HG02571 (cell line): ENCODE data around the gene MAGT1.
"Not testable (repeated sequence)": the region's sequence is repeated elsewhere in the genome, so short reads cannot be mapped to it uniquely, and the experiment has no call there.

Experiments
- ATAC-seq: cut with Tn5 transposase; IDR thresholded peaks from one replicate; pipeline ENCODE4 v1.9.1; 2021; ENCODE audit warnings: mild to moderate bottlenecking, moderate library complexity; ENCODE audit not compliant: unreplicated experiment

The MAGT1 gene

GRCh38 chrX:77894921-77895886 is at the start of gene MAGT1:
Gene MAGT1 (minus strand): TSS chrX:77895435. CDS start chrX:77895410, 25 bp downstream.
- peak; percentile 95 for ATAC-seq

GRCh38 chrX:77945031-77945430 is 49.8 kb upstream of the MAGT1 start:
- not testable (repeated sequence) for ATAC-seq

DNA sequence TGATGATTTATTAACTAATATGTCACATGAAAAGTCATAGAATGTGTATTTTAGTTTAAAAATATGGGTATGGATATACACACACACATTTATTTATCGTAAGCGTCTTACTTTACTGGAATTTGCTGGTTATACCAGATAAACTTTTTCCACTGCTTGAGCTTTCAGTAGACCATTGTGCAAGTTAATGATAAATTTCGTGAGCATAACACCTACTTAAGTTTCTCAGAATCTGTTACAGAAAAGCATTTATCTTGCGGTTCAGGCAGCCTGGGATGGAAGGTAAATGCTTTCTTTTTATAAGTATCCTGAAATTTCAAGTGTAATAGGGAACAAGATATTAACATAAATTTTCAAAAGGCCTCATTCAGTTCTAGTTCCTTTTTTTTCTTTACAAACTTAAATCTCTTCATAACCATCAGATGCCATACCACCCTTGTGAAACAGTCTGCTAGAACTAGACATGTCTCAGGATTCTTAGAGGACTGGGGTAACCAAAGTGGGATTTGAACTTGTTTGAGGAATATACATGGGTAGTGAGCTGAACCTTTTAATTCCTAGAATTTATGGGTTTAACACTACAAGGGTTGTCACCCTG is 42.9 kb upstream of the MAGT1 start:
- ATAC-seq = no peak

- ATAC-seq = no peak
These were observed 42.1 kb upstream of the MAGT1 start for GRCh38 chrX:77937291-77937690.

- ATAC-seq = no peak
These were observed 41.1 kb upstream of the MAGT1 start for GRCh38 chrX:77936299-77936698.

DNA sequence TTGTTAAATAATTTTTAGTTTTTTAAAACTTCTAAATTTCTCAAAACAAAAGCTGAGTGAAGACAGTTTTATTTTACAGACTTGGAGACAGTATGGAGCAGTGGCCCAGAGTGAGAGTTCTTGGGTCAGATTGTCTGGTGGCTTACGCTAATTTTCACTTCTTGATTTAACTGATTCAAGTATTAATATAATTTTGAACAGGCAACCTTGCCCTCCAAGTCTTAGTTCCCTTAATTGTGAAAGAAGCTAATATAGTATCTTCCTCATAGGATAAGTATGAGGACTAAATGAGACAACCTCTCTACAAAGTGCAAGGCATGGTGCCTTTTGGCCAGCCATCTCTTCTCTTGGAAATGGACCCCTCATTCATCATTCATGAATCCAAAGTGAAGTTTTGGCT is 40.7 kb upstream of the MAGT1 start:
- ATAC-seq = no peak

- ATAC-seq = no peak
These were observed 35.3 kb upstream of the MAGT1 start for GRCh38 chrX:77930581-77930980.

GRCh38 chrX:77925764-77926163 is 30.5 kb upstream of the MAGT1 start:
- ATAC-seq = no peak

DNA sequence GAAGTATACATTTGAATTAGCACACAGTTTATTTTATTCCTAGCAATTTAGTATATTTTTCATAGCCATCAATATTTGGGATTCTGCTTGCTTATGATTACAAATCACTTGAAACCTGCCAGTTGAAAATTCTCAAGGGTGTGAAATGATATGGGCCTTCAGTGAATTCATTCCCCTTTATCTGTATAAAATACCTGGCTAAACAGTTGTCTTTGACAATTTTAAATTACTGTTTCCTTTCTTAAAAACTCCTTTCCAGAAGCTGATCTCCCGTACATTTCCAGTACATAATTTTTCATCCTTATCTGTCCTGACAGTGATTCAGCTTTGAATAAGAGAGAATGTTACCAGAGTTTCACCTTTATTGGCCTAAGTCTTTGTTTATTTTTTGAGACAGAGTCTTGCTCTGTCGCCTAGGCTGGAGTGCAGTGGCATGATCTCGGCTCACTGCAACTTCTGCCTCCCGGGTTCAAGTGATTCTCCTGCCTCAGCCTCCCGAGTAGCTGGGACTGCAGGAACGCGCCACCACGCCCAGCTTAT is 29.2 kb upstream of the MAGT1 start:
- ATAC-seq = no peak

GRCh38 chrX:77922787-77923186 is 27.6 kb upstream of the MAGT1 start:
- ATAC-seq = no peak

GRCh38 chrX:77919370-77919769 is 24.1 kb upstream of the MAGT1 start:
- ATAC-seq = not testable (repeated sequence)

DNA sequence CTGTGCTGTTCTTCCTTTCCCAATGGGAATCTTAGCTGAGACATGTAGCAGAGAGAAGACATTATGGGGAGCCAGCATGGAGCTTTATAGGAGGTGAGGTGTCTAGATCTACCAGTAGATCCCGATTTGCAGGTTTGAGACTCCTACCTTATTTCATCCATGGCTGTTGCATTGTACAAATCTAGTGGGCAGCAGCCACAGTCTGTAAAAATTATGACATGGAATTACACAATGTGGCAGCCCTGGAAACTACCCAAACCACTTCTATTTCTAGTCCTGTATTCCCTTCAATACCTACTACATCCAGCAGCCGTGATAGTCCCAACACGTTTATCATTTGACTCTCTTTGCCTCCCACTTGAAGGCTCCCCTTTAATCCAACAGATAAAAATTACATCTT is 23.3 kb upstream of the MAGT1 start:
- ATAC-seq = no peak

DNA sequence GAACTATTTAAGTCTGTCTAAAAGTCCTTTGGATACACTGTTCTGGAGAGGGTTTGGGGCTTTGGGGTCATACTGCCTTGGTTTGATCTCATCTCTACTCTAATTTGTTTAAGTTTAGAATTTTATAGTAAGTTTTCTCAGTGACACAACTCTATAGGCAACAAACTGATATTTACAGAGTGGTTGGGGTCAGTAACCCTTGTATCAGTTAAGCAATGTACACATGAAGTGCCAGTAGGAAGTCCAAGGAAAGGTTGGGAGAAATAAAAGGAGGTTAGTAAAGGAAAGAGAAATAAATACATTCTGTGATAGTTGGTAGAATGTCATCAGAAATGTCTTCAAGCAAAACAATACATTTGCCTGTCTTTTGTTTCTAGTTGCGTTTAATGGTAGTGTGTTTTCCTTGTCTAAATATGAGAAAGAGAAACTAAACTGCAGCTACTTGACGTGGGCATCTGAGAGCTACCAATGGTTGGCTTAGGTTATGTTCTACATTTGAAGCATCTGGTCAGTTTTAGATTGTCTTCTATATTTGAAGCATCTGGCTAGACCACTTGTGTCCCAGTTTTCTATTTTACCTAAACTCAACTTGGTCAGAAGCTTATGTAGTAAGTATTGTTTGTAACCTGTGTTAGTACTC is 22.2 kb upstream of the MAGT1 start:
- ATAC-seq = no peak

- peak; percentile 96 for ATAC-seq
These were observed 15.0 kb upstream of the MAGT1 start, which contains the start of gene ATP7A for GRCh38 chrX:77910108-77910840. Gene ATP7A (plus strand): TSS chrX:77910693. CDS start chrX:77971642, 60,949 bp downstream.

GRCh38 chrX:77901506-77901905 is 6.3 kb upstream of the MAGT1 start:
- no peak for ATAC-seq

GRCh38 chrX:77900688-77901087 is 5.5 kb upstream of the MAGT1 start:
- ATAC-seq = no peak

DNA sequence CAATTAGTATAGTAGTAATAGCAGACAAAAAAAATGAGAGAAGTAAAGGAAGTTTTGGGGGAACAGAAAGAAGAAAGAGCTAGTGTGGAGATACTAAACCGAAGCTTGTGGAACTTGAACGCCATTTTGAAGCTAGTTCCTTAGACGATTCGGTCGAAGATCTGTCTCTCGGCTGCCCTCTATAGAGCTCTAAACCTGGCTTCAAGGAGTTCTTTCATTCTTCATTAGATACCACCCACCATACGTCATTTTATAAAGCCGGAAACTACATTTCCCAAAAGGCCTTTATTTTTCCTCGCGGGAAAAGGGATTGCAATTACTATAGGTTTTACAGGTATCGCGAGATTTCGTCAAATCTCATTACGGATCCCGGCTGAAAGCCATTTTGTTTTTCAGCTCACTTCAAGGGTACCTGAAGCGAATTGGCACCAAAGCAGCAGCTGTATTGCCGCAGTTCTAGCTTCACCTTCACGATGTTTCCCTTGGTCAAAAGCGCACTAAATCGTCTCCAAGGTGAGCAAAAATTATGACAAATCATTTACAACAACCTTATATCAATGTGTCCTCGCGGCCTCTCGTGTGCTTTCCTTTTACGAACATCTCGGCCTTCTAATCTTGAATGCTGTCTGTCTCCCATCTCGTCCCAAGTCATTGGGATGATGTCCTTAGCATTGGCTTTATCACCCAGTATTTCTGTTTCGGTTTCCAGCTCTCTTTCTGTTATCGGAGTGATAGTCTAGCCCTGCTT is 4.0 kb upstream of the MAGT1 start, which contains the start of gene COX7B:
Gene COX7B (plus strand): TSS at position 388 of the 748 bp plus-strand sequence. CDS start 86 bp downstream, at position 474.
- peak; percentile 42 for ATAC-seq

DNA sequence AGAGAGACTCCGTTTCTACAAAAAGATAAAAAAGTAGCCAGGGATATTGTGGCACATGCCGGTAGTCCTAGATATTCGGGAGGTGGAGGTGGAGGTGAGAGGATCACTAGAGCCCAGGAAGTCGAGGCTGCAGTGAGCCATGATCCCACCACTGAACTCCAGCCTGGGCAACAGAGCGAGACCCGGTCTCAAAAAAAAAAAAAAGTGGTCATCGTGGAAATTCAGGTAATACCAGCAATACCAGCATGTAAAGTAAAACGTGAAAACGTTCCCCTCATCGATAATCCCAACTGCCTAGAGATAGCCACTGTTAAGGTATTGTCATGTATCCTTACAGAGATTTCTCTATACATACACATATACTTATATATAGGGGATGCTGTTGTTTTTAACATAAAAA is 1.5 kb downstream of the MAGT1 start:
- no peak for ATAC-seq

DNA sequence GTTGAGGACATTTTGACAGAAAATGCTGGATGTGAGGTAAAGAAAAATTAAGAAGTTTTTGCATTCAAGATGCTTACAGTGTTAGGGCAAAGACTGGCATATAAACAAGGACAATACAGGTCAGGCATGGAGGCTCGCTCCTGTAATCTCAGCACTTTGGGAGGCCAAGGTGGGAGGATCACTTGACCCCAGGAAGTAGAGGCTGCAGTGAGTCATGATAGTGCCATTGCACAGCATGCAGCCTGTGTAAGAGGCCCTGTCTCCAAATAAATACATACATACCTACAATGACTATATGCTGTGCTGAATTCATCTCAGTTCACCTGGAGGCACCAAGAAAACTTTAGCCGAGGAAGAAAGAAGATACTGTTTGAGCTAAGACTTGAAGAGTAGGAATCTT is 2.3 kb downstream of the MAGT1 start:
- ATAC-seq = no peak

GRCh38 chrX:77881418-77881817 is 13.8 kb downstream of the MAGT1 start:
- ATAC-seq = not testable (repeated sequence)
